HG03558 (cell line): ENCODE measurements around the gene TPST2.
"Not testable (repeated sequence)": the region's sequence is repeated elsewhere in the genome, so short reads cannot be mapped to it uniquely, and the experiment has no call there.

ENCODE experiments used
- ATAC-seq: cut with Tn5 transposase; IDR thresholded peaks from one replicate; pipeline ENCODE4 v1.9.1; 2021; ENCODE audit warnings: moderate number of reproducible peaks; ENCODE audit not compliant: unreplicated experiment; ENCODE audit errors: extremely low read depth

TPST2 gene

DNA sequence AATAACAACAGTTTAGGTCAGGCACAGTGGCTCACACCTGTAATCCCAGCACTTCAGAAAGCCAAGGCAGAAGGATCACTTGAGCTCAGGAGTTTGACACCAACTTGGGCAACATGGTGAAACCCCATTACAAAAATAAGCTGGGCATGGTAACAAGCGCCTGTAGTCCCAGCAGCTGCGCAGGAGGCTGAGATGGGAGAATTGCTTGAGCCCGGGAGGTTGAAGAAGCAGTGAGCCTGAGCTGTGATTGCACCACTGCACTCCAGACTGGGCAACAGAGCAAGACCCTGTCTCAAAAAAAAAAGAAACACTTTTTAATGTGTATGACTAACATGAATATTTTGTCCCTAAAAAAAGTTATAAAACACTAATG, 53.2 kb downstream of the TPST2 start:
- no peak for ATAC-seq

- no peak for ATAC-seq
These were observed 53.7 kb downstream of the TPST2 start for GRCh38 chr22:26536056-26536761.

- no peak for ATAC-seq
These were observed 54.4 kb downstream of the TPST2 start for GRCh38 chr22:26535603-26535908.

DNA sequence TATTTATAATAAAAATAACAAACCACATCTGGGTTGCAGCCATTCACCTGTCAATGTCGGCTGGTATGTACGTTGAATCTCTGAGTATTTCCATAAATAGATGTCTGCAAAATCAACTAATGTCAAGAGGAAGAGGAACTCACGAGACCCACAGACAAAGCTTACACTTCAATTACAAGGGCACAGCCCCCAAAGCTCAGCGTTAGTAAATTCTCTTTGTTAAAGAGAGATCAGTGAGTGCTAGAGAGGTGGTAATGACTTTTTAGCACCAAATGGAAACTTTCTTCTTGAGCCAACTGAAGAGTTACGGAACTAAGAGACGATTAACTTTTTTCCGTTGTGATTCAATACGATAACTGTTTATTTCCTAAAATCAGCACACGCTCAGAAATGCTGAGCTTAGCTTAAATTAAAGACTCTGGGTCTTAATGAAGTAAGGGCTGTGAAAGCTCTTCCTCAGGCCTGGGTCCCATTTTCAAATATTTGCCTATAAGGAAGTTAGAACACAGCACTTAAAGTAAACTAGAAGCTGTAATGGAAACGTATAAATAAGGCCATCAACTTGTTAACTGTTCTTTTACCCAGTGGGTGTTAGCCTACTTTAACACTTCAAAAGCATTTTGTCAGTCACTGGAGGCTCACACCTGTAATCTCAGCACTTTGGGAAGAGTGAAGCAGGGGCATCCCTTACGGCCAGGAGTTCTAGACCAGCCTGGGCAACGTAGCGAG, 54.9 kb downstream of the TPST2 start:
- no peak for ATAC-seq

GRCh38 chr22:26534171-26534855, 55.6 kb downstream of the TPST2 start:
- ATAC-seq = no peak

DNA sequence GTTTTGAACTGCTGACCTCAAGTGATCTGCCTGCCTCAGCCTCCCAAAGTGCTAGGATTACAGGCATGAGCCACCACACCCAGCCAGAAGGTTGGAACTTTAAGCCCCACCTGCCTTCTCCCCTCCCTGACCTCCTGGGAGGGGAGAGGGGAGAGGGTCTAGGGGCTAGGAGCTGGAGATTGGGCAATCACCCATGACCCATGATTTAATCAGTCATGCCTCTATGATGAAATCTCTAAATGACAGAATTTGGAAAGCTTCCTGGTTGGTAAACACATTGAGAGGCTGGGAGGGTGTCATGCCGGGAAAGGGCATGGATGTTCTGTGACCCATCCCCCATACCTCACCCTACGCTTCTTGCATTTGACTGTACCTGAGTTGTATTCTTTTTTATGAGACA, 60.6 kb downstream of the TPST2 start:
- no peak for ATAC-seq

DNA sequence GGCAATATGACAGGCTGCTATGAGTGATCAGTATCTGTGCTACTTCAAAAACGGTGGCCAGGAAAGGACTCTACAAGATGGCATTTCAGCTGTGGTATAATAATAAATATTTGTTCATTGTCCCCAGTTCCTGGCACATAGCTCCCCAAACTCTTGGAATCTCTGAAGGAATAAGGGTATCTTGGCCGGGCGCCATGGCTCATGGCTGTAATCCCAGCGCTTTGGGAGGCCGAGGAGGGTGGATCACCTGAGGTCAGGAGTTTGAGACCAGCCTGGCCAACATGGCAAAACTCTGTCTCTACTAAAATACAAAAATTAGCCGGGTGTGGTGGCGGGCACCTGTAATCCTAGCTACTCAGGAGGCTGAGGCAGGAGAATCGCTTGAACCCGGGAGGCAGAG, 61.4 kb downstream of the TPST2 start:
- ATAC-seq = not testable (repeated sequence)

GRCh38 chr22:26527574-26528465, 62.1 kb downstream of the TPST2 start:
- no peak for ATAC-seq

- ATAC-seq = no peak
These were observed 62.8 kb downstream of the TPST2 start for GRCh38 chr22:26527167-26527566.

- no peak for ATAC-seq
These were observed 63.9 kb downstream of the TPST2 start for GRCh38 chr22:26525946-26526564.

DNA sequence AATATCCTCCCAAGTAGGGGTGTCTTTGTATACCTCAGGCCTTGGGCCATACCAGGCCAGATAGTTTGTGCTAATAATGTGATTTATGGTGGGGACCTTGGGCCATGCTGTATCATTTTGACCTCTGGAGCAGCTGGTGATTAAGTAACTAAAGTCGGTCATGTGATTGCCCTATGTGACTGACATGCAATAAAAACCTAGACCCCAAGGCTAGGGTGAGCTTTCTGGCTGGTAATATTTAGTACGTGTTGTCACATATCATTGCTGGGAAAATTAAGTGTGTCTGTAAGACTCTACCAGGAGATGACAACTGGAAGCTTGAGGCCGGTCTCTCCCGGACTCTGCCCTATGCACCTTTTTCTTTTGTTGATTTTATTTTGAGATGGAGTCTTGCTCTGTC, 65.1 kb downstream of the TPST2 start:
- no peak for ATAC-seq

DNA sequence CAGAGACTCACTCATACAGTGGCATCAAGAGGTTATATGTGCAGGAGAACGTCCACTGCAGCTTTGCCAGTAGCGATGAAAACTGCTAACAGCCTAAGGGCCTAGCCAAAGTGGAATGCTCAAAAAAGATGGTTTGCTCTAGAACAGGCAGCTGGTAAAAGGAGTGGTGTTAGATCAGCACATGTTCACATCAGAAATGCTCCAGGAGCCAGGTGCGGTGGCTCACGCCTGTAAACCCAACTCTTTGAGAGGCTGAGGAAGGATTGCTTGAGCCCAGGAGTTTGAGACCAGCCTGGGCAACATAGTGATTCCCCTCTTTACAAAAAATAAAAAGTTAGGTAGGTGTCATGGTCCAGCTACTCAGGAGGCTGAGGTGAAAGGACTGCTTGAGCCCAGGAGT, 67.3 kb downstream of the TPST2 start:
- no peak for ATAC-seq

- ATAC-seq = no peak
These were observed 67.9 kb downstream of the TPST2 start for GRCh38 chr22:26522012-26522411.

GRCh38 chr22:26517429-26517828, 72.5 kb downstream of the TPST2 start:
- no peak for ATAC-seq

GRCh38 chr22:26516503-26516902, 73.4 kb downstream of the TPST2 start:
- ATAC-seq = no peak

DNA sequence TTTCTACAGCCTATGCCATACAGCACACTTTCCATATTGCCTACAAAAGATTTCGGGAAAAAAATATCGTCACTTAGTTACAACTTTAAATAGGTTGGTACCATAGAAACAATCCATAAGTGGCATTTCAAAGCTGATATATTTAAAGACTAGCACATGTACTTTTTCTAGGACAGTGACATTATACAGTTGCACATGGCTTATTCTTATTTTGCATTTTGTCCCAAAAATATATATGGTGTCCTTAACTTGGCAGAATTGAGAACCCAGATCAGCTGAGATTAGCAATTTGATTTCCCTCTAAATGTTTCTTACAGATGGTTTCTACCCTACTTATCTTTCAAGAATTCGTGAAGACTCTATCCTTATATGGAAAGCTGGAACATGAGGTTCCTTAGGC, 74.0 kb downstream of the TPST2 start:
- ATAC-seq = no peak

- no peak for ATAC-seq
These were observed 75.3 kb downstream of the TPST2 start for GRCh38 chr22:26514419-26515161.

DNA sequence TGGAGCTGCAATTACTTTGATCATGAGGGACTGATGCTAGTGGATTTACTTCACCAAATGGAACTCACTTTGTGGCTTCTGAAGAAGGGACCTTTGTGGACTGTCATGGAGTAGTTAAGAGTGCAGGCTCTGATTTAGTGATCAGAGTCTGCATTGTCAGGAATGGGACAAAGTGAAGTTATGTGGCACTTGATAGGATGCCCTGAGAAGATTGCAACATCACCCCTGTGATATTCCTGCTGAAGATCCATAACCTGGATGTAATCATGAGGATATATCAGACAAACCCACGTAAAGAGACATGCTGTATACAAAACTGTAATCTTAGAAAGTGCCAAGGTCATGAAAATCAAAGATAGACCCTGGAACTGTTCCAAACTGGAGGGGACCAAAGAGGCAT, 76.1 kb downstream of the TPST2 start:
- ATAC-seq = no peak

DNA sequence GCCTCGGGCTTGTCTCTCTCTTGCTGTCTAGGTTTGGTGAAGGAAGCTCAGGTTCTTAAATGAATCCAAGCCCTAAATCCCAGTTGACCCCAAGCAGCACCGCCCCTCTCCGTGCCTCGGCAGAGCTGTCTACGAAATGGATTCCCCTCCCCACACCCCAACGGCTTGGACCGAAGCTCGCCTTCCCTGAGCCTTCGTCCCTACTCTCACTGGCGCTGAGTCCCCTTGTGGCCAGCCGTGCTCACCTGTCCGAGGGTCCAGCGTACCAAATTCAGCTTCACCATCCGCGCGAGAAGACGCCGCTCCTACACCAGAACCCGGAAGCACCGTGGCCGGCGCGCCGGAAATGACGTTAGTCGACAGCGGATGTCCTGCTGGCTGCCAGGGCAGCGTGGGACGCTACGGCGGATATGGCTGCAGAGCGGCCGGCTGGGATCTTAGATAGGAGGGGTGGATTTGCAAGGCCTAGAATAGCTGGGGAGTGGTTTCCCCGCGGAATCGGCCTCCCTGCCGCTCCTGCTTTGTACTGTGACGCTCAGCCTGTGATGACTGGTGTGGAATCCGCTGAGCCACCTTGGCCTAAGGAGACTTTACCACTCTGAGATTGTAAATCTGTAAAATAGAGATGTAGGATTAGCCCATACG, 77.7 kb downstream of the TPST2 start, which contains the start of gene TFIP11:
TFIP11 (minus strand) TSS at position 325 of the 645 bp plus-strand sequence. CDS start 2,201 bp downstream, outside the sequence.
- ATAC-seq = no peak
